Lung (tissue), 12 donors: ENCODE data around the gene RABGAP1L. TPM values are rescaled to one million over a fixed set of nuclear protein-coding genes. Genes with fewer than 3 reads are reported as not detected.

ENCODE experiments used
- ATAC-seq: fragments of 200-7000 bp; cut with Tn5 transposase; one replicate; pipeline ENCODE4 v1.9.1; 2020; ENCODE audit warnings: moderate number of reproducible peaks; ENCODE audit not compliant: insufficient read depth, low FRiP score
- DNase-seq, 3 donors: peaks; one replicate each; pipeline ENCODE4 v3.0.0-alpha.2; 2013 to 2017
- H3K27ac ChIP-seq, 2 donors: one replicate each; pipeline ENCODE4 v1.5.1; 2013; ENCODE audit warnings: mild to moderate bottlenecking in 2 of 2, moderate library complexity in 2 of 2, control low read depth in 1 of 2, inconsistent platforms in 1 of 2, low read depth in 1 of 2, low read length in 1 of 2
- H3K27me3 ChIP-seq, 3 donors: one replicate each; pipeline ENCODE4 v1.5.1; 2013; ENCODE audit warnings: low read length in 2 of 3; ENCODE audit not compliant: control insufficient read depth in 3 of 3, insufficient read depth in 3 of 3
- H3K36me3 ChIP-seq, 4 donors: one replicate each; pipeline ENCODE4 v1.5.1; 2013; ENCODE audit warnings: low read length in 4 of 4, mild to moderate bottlenecking in 1 of 4, moderate library complexity in 1 of 4; ENCODE audit not compliant: control insufficient read depth in 4 of 4, insufficient read depth in 4 of 4
- H3K4me1 ChIP-seq, 5 donors: one replicate each; pipeline ENCODE4 v1.5.1; 2013; ENCODE audit warnings: low read length in 5 of 5, mild to moderate bottlenecking in 2 of 5, moderate library complexity in 1 of 5; ENCODE audit not compliant: control insufficient read depth in 5 of 5, insufficient read depth in 5 of 5
- H3K4me3 ChIP-seq: one replicate; pipeline ENCODE4 v1.5.1; 2013; ENCODE audit warnings: mild to moderate bottlenecking, control low read depth, moderate library complexity
- H3K9ac ChIP-seq, 2 donors: one replicate each; pipeline ENCODE4 v1.5.1; 2013; ENCODE audit warnings: low read length in 2 of 2, control low read depth in 1 of 2; ENCODE audit not compliant: insufficient read depth in 1 of 2
- H3K9me3 ChIP-seq, 4 donors: one replicate each; pipeline ENCODE4 v1.5.1; 2013; ENCODE audit warnings: low read length in 3 of 4, mild to moderate bottlenecking in 1 of 4, moderate library complexity in 1 of 4; ENCODE audit not compliant: control insufficient read depth in 4 of 4, insufficient read depth in 3 of 4
- CTCF ChIP-seq: IDR thresholded peaks from 2 replicates; pipeline ENCODE4 v1.5.1; 2012; ENCODE audit warnings: mild to moderate bottlenecking; ENCODE audit errors: control extremely low read depth, extremely low read depth
- WGBS, 2 donors: extraction: QIAGEN DNeasy Blood & Tissue Kit; methylation state at CpG; one replicate each; pipeline ENCODE4 v1.1.7; 2013; 5-methylcytosine and 5-hydroxymethylcytosine counted together
- polyA plus RNA-seq, 2 donors: library from polyadenylated mRNA; stranded (reverse); fragments of 200-250 nt; gene quantifications; one replicate each; pipeline ENCODE4 v1.2.1, GENCODE V29; 2013
- total RNA-seq, 2 donors: library from RNA; depleted of rRNA in 1 of 2; stranded (reverse); fragments of >200 nt in 1 of 2; gene quantifications; one replicate each; pipeline ENCODE4 v1.2.1, GENCODE V29; 2014 to 2021
- donor health status: control.
- donor health status: control.
- donor health status: Bipolar disorder and iron deficiency.
- donor health status: healthy.
- donor health status: DM: yes; HTN: yes; CAD: no.

Gene RABGAP1L
- total and polyA plus RNA-seq, 4 donors = 16.0 to 123 (median 44.5) TPM

GRCh38 chr1:175003521-175003920 is 844.2 kb downstream of the RABGAP1L start:
- H3K27ac ChIP-seq = no peak overlapping the region
- no peak for TF ChIP-seq CTCF
- no peak for ATAC-seq
- no peak overlapping the region for H3K9ac ChIP-seq
- H3K4me3 ChIP-seq = no peak overlapping the region
- peaks cover 3 to 29% (median 6%) of the 10 kb centered on the region in 5 donors for H3K4me1 ChIP-seq
- peak in 1 of 3 donors; percentile 31 for DNase-seq
- H3K36me3 ChIP-seq = peaks cover 5 to 14% (median 10%) of the 10 kb centered on the region in 4 donors
- H3K27me3 ChIP-seq = no peaks in the 10 kb centered on the region
- WGBS, 2 donors = 68 to 71% methylated on average over 2 of the region's 2 CpGs
- H3K9me3 ChIP-seq = no peaks in the 10 kb centered on the region

GRCh38 chr1:175005085-175005783 is 845.9 kb downstream of the RABGAP1L start:
- ATAC-seq = no peak
- peaks cover 7 to 19% (median 15%) of the 10 kb centered on the region in 4 donors for H3K36me3 ChIP-seq
- 88 to 91% methylated on average over 8 of the region's 8 CpGs for WGBS, 2 donors

GRCh38 chr1:175009532-175009931 is 850.2 kb downstream of the RABGAP1L start:
- H3K4me1 ChIP-seq = peaks cover 0 to 4% (median 0%) of the 10 kb centered on the region in 5 donors
- no peak for TF ChIP-seq CTCF
- H3K36me3 ChIP-seq = peaks cover 23 to 42% (median 36%) of the 10 kb centered on the region in 4 donors
- H3K9ac ChIP-seq = no peak overlapping the region
- ATAC-seq (no peak), DNase-seq (no peak)
- 71 to 82% methylated on average over 10 of the region's 10 CpGs for WGBS, 2 donors
- H3K9me3 ChIP-seq = no peaks in the 10 kb centered on the region
- H3K27ac ChIP-seq = no peak overlapping the region
- H3K4me3 ChIP-seq = no peak overlapping the region
- no peaks in the 10 kb centered on the region for H3K27me3 ChIP-seq

More at GRCh38 chr1:175005085-175005783, 845.9 kb downstream of the RABGAP1L start:
- H3K4me1 ChIP-seq = peaks cover 3 to 24% (median 10%) of the 10 kb centered on the region in 5 donors
- no peaks in the 10 kb centered on the region for H3K9me3 ChIP-seq
- no peak for DNase-seq
- no peak overlapping the region for H3K27ac ChIP-seq
- no peak overlapping the region for H3K9ac ChIP-seq
- no peak for TF ChIP-seq CTCF
- H3K4me3 ChIP-seq = no peak overlapping the region
- H3K27me3 ChIP-seq = no peaks in the 10 kb centered on the region
